RWPE2 (cell line): ENCODE data around the gene PLXNA4.

Experiments
- ATAC-seq: fragments of 200-7000 bp; cut with Tn5 transposase; 3 replicates; pipeline ENCODE4 v1.9.1; 2021; ENCODE audit warnings: low read depth
- DNase-seq: peaks from one replicate; pipeline ENCODE4 v3.0.0-alpha.2; 2020; ENCODE audit warnings: low spot score
- H3K27ac ChIP-seq: fragments of 450-650 bp; 2 replicates; pipeline ENCODE4 v1.5.1; 2017; ENCODE audit warnings: mild to moderate bottlenecking; ENCODE audit not compliant: poor library complexity, severe bottlenecking
- H3K27me3 ChIP-seq: fragments of 250-450 bp; sonication (Bioruptor Pico); 2 replicates; pipeline ENCODE4 v1.5.1; 2021; ENCODE audit warnings: mild to moderate bottlenecking, moderate library complexity; ENCODE audit not compliant: insufficient read depth, poor library complexity, severe bottlenecking
- H3K36me3 ChIP-seq: fragments of 250-450 bp; sonication (Bioruptor Pico); 2 replicates; pipeline ENCODE4 v1.5.1; 2020; ENCODE audit warnings: low read depth, mild to moderate bottlenecking, moderate library complexity
- H3K4me1 ChIP-seq: fragments of 250-450 bp; sonication (Bioruptor Pico); 2 replicates; pipeline ENCODE4 v1.5.1; 2021; ENCODE audit warnings: mild to moderate bottlenecking, moderate library complexity; ENCODE audit not compliant: insufficient read depth, poor library complexity, severe bottlenecking
- H3K4me3 ChIP-seq: fragments of 250-450 bp; sonication (Bioruptor Pico); 2 replicates; pipeline ENCODE4 v1.5.1; 2021; ENCODE audit warnings: mild to moderate bottlenecking, moderate library complexity; ENCODE audit not compliant: severe bottlenecking
- H3K9me3 ChIP-seq: fragments of 250-450 bp; sonication (Bioruptor Pico); 2 replicates; pipeline ENCODE4 v1.5.1; 2021; ENCODE audit warnings: mild to moderate bottlenecking, moderate library complexity; ENCODE audit not compliant: severe bottlenecking
- TF ChIP-seq, protein P1 (sequence below): fragments of 450-650 bp; IDR thresholded peaks from one replicate; pipeline ENCODE4 v1.5.1; 2017; ENCODE audit warnings: mild to moderate bottlenecking, moderate library complexity; ENCODE audit not compliant: poor library complexity, severe bottlenecking

The PLXNA4 gene

DNA sequence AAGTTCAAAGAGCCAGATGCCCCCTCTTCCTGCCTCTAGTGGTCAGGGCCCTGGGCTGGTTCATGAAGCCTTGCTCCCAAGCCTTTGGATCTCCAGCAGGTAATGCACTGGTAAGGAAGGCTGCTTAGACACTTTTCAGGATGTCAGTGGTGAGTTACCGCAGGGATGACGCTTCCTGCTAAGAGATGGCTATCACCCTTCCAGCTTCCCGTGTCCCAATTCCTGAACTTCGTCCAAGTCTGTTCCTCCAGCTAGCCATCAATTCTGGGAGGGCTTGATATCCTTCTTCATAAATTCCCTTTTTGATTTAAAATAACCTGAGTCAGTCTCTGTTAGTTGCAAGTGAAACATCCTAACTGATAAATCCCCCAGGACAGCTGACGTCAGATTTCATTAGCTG is 221.2 kb downstream of the PLXNA4 start:
- DNase-seq, result no peak
- no peaks in the 10 kb centered on the region for H3K36me3 ChIP-seq
- no peaks in the 10 kb centered on the region for H3K4me1 ChIP-seq
- peaks cover 60% of the 10 kb centered on the region for H3K27me3 ChIP-seq
- TF ChIP-seq, protein P1, sequence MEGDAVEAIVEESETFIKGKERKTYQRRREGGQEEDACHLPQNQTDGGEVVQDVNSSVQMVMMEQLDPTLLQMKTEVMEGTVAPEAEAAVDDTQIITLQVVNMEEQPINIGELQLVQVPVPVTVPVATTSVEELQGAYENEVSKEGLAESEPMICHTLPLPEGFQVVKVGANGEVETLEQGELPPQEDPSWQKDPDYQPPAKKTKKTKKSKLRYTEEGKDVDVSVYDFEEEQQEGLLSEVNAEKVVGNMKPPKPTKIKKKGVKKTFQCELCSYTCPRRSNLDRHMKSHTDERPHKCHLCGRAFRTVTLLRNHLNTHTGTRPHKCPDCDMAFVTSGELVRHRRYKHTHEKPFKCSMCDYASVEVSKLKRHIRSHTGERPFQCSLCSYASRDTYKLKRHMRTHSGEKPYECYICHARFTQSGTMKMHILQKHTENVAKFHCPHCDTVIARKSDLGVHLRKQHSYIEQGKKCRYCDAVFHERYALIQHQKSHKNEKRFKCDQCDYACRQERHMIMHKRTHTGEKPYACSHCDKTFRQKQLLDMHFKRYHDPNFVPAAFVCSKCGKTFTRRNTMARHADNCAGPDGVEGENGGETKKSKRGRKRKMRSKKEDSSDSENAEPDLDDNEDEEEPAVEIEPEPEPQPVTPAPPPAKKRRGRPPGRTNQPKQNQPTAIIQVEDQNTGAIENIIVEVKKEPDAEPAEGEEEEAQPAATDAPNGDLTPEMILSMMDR, result no peak
- H3K27ac ChIP-seq, result no peak overlapping the region
- no peaks in the 10 kb centered on the region for H3K9me3 ChIP-seq
- H3K4me3 ChIP-seq, result no peak overlapping the region
- ATAC-seq, result no peak

DNA sequence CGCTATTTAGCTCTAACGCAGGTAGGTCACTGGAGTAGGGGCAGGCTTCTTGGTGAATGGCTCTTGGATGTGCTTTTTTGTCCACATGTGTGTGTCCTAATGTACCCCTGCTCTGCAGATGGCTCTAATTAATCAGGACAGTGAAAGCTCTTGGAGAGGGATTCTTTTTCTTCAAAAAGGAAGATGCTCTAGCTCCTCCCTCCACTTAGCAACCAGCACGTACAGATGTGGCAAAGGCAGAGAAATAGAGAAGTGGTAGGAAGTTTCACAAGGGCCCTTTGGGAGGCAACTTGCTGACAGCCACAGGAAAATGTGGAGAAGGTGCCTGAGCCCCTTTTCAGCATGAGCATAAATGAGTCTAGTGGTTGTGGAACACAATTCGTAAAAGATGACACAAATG is 221.7 kb downstream of the PLXNA4 start:
- Histone ChIP-seq H3K36me3 (no peaks in the 10 kb centered on the region), H3K27ac (no peak overlapping the region), H3K9me3 (no peaks in the 10 kb centered on the region), H3K4me1 (no peaks in the 10 kb centered on the region), H3K4me3 (no peak overlapping the region), H3K27me3 (peaks cover 60% of the 10 kb centered on the region)
- DNase-seq (no peak), ATAC-seq (no peak)
- TF ChIP-seq, protein P1, result no peak

DNA sequence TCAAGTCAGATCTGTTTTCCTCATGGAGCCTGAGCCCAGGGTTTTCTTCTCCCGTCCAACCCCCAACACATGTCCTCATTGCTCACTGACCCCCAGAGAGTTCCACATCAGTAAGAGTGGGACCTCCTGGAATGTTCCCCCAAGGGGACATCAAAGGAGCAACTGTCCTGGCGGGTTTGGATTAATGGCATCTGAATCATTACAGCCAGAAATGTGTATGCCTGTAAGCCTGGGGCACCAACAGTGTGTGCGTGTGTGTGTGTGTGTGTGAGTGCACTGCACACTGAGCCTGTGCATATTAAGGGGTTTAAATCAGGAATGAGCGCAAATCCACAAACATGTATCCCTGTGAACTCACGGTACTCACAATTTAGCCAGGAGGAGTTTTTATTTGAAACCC is 222.3 kb downstream of the PLXNA4 start:
- Histone ChIP-seq H3K4me3 (no peak overlapping the region), H3K9me3 (no peaks in the 10 kb centered on the region), H3K27ac (no peak overlapping the region), H3K27me3 (peaks cover 60% of the 10 kb centered on the region), H3K4me1 (no peaks in the 10 kb centered on the region), H3K36me3 (no peaks in the 10 kb centered on the region)
- no peak for ATAC-seq
- no peak for DNase-seq
- TF ChIP-seq, protein P1, result no peak

DNA sequence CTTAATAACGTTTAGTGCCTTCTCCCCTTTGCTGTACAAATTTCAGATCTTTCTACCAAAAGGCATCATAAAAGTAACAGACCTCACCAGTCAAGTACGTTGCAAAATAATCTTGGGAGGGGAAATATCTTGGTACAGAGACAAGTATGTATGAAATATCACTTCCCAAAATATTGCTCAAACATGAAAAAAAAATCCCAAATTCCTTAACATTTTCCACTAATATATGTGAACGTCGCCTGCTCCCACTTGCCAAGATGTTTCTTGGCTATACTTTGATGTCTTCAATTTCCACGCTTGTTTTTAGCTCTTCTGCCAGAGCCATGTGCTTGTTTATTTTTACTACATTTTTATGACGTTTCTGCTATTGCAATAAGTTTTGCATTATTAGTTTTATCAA is 223.5 kb downstream of the PLXNA4 start:
- ATAC-seq (no peak), DNase-seq (no peak)
- Histone ChIP-seq H3K4me1 (no peaks in the 10 kb centered on the region), H3K36me3 (no peaks in the 10 kb centered on the region), H3K27ac (no peak overlapping the region), H3K9me3 (no peaks in the 10 kb centered on the region), H3K4me3 (no peak overlapping the region), H3K27me3 (peaks cover 58% of the 10 kb centered on the region)
- TF ChIP-seq, protein P1, result no peak

DNA sequence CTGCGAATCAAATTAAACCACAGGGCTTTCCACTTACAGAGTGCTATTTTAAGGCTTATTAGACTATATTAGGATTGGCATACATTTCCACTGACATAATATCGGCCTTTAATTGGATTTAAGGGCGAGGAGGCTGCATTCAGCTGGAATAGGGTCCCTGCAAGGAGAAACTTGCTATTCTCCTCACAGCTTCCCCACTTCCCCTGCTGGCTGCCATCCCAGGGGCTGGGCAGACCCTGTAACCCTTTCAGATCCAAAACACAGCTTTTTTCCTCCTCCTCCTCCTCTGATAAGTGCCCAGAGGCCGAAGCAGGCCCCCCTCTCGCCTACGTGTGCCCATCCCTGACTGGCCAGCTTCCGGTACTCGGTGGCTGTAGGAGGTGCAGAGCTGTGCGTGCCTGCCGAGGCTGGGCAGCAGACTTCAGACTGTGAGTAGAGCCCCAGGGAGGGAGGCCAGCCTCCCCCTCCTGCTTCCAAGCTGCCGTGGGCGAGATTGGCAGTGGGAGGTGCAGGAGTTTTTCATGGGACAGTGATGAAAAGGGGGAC is 224.2 kb downstream of the PLXNA4 start:
- Histone ChIP-seq H3K4me1 (no peaks in the 10 kb centered on the region), H3K9me3 (no peaks in the 10 kb centered on the region), H3K27me3 (peaks cover 57% of the 10 kb centered on the region), H3K27ac (no peak overlapping the region), H3K4me3 (no peak overlapping the region), H3K36me3 (no peaks in the 10 kb centered on the region)
- DNase-seq (no peak), ATAC-seq (no peak)
- TF ChIP-seq, protein P1, result no peak
